Testis (tissue), 2 donors: ENCODE results near the gene LILRA5.

Experiments used
- CTCF ChIP-seq, 3 experiments: fragments of 450-650 bp in 2 of 3; fragments of 200-600 bp in 1 of 3; sonication (generic) in 1 of 3; IDR thresholded peaks; one replicate each; pipeline ENCODE4 v1.5.1; 2016 to 2019; ENCODE audit warnings: antibody characterized with exemption in 3 of 3, mild to moderate bottlenecking in 2 of 3, moderate library complexity in 1 of 3
- POLR2A ChIP-seq: fragments of 450-650 bp; IDR thresholded peaks from one replicate; pipeline ENCODE4 v1.6.1; 2017; ENCODE audit warnings: antibody characterized with exemption, mild to moderate bottlenecking, moderate library complexity

- TF ChIP-seq POLR2A (no peak), CTCF (IDR thresholded peaks at IDR 0.05) (peak; percentile 68 to 86 (median 68))
These were observed 12.2 kb upstream of the LILRA5 start for GRCh38 chr19:54325194-54325621.
